Activated T-cell treated with anti-CD3 and anti-CD28 coated beads, Interleukin-2, amount 50 U/mL, for 48 hours (primary cell): ENCODE results near the gene HOXA1.

Experiments used
- DNase-seq, 2 experiments: peaks; one replicate each; pipeline ENCODE4 v3.0.0-alpha.2; 2020

Gene HOXA1

DNA sequence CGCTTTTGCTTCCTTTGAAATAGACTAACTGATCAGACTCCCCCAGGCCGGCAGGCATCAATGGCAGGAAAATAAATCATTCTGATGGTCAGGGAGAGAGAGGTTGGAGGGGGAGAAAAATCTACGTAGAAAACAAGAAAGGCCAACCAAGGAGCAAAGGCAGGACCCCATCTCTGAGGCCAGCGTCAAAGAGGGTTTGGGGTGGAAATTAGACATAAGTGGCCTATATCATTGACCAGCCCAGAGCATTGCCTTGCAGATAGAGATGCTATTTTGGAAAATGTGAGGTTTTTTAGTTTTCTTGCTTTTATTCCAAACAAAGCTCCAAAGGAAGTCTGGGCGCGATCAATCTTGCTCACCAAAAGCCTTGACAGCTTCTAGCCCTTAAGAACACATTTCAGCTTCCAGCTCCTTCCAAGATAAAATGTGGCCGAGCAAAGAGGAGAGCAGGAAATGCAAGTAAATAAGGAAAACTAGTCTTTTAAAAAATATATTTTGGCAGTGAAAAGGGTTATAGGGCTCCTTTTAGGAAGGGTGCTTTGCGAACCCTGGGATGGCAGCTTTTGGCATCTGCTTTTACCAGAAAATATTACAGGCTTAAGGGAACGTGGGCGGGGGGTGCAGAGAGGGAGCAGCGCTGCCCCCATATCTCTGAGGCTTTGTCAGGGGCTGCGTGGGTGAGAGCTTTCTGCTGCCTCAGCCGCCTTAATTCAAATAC lies 8.7 kb upstream of the HOXA1 start:
- DNase-seq: no peak

DNA sequence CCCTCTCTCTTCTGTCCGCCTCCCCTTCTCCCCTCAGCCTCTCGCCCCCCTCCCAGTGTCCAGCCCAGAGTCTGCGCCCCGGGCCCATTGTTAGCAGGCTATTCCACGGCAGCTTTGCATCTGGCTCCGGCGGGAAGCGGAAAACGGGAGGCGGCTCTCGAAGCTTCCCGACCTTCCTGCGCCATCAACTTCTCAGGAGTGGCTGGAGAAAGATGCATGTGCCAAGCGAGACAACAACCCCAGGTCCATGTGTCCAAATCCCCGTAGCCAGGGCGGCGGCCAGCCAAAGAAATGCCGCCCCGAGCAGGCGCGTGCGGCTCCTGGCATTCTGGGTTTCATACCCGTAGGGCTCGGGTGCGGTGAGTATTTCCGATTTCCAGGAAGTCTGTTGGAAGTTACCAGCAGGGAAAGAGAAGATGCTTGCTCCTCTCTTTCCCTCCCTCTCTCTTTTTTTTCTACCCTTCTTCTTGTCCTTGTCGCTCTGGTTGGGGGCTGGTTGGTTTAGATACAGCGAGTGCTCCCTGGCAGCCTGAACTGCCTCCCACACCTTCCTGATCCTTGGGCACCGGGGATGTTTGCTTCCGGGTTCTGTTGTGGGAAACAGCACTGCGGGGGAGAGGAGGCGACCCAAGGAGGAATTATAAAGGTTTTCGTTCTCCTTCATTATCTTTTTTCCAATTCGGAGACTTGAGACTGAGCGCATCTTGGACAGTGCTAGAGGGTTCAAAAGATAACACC lies 7.9 kb upstream of the HOXA1 start:
- no peak for DNase-seq

DNA sequence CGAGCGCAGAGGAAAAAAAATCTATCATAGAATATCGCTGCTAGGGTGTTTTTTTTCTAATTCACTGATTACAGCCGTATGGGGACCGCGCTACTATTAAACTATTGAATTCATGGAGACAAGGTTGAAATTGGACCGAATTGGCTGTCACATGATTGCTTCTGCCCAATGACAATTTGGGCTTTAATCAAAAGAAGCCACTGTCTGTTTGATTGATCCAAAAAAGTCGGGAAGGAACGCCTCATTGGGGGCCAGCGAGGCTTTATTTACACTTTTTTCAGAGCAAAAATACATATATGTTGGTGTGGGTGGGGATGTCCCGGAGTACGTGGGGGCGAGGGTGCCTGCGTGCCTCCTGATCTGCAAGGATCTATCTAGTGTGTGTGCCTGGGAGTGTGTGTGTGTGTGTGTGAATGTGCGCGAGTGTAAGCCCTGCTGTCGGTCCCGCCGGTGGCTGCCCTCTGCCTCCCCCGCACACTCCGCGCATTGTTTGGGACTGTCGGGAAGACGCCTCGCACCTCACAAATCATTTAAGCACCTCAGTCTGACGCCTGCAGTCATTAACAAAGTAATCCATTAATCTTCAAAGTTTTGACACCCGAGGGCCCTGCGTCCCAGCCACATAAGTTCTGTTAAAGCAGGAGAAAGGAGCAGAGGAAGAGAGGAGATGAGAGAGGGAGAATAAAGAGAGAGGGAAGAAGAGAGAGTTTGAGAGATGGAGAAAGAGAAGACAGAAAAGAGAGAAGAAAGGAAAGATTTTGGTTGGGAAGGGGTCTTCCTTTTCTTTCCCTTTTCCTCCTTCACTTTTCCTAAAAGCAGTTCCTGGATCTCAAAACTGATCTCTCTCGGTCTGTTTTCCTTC lies 7.0 kb upstream of the HOXA1 start, which contains the start of gene HOXA2:
TSS of gene HOXA2 (minus strand) at position 103 of the 862 bp plus-strand sequence. CDS start 183 bp downstream, outside the sequence.
- no peak for DNase-seq

DNA sequence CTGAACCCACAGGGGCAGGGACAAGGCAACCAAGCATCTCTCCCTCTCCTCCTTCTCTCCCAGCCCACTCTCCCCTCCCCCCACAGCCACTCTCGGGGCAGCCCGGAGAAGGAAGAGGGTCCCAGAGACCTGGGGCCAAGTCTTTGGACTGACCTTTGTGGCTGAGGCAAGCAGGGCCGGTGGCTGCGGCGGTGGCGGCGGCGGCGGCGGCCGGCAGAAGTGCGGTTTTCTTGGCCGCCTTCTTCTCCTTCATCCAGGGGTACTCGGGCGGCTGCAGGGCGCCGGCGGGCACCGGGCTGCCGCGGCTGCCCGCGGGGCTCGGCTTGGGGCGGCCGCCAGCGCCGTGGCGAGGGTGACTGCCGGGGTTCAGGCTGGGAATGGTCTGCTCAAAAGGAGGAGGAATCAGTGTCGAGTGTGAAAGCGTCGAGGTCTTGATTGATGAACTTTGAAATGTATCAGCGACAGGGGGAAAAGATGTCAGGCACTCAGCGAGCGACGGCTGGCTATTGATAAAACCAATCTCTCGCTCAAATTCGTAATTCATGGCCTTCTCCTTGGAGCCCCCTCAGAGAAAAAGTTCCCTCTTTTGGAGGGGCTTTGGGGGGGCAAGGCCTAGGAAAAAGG lies 6.3 kb upstream of the HOXA1 start:
- no peak for DNase-seq

DNA sequence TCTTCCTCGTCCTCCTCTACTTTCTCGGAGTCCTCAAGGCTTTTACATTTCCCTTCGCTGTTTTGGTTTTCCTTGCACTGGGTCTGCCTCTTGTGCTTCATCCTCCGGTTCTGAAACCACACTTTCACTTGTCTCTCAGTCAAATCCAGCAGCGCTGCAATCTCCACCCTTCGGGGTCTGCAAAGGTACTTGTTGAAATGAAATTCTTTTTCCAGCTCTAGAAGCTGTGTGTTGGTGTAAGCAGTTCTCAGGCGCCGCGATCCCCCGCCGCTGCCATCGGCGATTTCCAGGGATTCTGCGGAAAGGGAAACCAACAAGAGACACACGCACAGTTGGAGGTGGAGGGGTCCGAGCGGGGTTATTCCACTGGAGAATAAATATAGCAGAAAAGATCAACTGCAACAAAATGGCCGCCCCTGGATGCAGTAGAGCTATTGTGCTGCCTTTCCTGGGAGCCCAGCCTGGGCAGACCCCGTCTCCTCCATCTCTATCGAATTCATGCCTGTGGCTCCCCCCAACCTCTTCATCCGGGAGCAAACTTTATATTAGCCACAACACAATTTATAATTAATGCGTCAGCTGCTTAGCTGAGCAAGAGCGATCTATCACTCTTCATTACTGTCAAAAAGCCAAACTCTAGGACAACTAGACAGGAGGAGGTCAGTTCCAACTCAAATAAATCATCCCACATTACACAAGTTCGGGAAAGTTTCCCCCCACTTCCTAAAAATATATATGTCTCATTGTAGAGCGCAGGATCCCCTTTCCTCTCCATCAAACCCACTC lies 5.6 kb upstream of the HOXA1 start:
- no peak for DNase-seq

DNA sequence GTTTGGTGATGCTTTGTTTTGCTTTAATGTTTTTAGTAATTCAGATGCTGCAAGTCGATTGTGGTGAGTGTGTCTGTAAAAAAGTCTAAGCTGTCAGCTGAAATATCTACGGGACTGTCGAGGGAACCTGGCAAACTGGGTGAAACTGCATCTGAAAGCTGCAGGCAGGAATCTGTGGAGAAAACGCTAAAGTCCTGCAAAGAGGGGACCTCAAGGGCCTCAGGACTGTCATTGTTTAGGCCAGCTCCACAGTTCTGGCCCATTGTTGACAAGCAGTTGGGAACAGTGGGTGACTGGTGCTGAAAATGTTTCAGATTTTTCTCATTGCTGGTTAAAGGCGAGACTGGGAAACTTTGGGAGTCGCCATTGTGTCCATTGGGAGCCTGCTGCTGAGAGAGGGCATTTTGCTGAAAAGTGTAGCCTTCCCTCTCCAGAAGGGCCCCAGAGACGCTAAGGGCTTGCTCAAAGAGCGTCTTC lies 4.9 kb upstream of the HOXA1 start:
- no peak for DNase-seq

DNA sequence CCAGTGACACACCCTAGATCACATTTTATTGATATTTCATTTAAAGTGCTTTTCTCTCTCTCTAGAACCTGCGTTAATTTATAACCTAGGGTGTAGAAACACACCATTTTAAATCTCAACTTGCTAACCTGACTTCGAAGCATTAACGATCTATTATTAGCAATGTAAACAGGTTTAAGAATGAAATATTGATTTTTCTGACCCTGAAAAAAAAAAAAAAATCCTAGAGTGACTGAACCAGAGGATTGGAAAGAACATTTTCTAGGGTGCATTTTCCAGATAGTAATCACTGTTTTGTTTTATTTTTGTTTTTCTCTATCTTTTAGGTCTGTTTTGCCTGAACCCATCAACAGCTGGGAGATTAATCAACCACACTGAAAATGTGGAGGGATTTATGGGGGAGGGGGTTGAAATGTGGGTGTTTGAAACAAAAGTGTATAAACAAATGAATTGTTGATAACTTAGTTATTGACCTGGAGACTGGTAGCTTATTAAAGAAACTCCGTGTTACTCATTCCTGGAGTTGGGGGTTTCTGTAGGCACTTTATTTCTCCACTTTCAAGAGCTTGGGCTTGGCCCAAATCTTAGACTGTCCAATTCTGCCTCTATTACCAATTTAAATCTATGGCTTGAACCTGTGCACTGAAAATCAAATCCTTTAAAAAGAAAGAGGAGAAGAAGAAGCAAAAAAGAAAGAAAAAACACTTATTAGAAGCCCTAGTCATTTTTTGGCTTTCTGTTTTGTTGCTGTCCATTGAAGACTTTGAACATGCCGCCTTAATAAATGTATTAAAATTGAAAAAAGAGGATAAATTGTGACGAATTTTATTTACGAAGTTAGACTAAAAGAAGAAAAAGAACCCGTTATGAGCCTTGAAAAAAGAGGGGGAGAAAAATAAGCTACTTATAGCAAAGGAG lies 3.9 kb upstream of the HOXA1 start:
- DNase-seq: no peak

DNA sequence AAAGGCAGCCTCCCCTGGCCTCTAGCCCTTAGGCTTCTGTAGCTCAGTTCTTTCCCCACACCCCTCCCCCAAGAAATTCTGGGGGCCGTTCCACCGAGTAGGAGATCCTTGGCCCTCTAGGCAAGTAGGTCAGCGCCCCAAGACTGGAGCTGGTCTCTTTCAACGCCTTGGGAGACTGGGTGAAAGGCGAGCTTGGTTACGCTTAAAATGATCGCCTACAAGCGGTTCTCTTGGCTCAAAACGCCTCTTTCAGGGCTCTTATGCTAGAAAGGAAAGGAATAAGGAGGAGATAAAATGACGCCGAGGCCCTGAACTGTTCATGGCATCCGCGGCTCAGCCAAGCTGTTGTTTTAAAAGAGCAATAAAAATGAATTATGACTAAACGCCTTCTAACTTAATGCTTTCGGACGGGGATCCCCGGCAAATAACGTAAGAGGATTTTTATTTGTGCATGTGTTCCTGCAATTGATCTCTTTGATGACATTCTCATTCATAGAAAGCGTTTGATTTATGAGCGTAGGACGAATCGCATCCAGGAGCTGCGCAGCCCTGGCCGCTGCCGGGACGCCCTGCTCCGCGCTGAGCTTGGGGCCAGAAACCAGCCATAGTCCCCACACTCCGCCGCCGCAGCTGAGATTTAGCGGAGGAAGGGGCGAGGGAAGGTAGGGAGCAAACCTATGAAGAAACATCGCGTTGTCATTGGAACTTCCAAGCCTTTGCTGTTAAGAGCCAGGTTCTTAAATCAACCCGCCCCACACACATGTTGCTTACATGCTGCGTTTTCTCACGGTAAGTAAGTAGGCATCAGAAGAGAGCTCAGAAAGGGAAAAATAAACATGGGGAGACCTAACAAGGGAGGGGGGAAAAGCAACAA lies 3.0 kb upstream of the HOXA1 start:
- no peak for DNase-seq

DNA sequence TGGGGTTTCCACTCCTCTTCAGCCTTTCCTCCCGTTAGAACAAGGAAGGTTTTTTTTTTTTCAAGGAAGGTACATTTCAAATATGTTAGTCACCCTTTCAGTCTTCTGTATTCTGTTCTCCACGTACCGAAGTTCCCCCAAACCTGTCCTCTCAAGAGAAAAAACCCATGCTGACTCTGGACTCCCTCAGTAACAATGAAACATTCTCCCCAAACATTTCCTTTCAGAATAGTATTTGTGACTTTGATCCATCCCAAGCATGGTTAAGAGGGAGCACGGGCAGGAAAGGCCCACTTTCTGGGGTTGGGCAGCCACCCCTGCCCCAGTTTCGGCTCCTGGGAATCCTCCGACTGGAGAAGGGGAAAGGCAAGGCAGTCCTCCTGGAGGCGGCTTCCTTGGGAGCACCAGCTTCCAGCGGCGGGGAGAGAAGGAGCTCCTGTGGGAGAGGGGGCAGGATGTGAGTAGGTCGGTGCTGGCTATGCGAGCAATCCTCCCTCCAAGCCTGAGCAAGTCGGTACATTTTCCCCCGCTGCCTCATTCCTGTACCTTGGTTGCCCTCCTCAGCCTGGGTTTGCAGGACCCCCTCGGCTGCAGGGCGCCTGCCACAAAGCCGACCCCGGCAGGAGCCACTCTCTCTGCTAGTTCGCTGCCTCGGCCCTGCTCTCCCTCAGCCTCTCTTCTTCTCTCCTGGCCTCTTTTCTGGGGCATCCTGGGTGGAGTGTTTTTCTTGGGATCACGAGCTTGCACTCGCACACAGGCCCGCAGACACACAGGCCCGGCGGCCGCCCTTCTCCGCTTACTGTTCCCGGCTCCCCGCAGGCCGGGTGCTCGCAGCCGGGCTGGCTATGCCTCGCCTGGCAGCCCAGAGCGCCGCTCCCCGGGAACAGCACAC lies 2.1 kb upstream of the HOXA1 start:
- no peak for DNase-seq

DNA sequence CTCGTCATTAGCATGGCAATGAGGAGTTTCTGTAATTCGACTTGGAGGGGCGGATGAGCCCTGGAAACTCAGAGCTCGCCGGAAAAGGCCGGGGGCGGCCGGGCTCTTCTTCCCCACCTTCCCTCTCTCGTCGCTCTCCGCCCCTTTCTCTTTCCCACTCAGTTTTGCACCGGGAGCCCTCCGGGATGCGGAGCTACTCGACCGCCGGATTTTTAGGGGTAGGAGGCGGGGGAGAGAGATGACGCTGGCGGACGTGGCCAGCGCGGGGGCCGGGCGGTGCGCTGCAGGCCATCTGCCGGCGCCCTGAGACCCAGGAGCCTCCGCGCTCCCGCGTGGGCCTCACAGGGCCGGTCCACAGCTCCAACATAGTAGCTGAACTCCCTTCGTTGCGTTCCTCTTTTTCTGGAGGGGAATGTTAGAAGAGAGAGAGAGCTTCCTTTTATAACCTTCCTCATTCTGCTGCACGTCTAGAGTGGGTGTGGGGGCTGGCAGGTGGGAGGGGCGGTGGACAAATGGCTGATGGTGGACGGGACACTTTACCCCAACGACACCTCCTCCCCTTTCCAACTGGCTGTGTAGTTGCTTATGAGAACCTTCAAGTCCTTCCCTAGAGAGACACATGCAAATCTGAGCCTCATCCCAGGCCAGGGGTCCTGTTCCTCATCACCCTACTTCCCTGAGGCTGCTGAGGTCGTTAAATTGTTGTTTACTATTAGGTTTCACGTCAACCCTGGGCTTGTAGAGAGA lies 1.1 kb upstream of the HOXA1 start:
- no peak for DNase-seq

DNA sequence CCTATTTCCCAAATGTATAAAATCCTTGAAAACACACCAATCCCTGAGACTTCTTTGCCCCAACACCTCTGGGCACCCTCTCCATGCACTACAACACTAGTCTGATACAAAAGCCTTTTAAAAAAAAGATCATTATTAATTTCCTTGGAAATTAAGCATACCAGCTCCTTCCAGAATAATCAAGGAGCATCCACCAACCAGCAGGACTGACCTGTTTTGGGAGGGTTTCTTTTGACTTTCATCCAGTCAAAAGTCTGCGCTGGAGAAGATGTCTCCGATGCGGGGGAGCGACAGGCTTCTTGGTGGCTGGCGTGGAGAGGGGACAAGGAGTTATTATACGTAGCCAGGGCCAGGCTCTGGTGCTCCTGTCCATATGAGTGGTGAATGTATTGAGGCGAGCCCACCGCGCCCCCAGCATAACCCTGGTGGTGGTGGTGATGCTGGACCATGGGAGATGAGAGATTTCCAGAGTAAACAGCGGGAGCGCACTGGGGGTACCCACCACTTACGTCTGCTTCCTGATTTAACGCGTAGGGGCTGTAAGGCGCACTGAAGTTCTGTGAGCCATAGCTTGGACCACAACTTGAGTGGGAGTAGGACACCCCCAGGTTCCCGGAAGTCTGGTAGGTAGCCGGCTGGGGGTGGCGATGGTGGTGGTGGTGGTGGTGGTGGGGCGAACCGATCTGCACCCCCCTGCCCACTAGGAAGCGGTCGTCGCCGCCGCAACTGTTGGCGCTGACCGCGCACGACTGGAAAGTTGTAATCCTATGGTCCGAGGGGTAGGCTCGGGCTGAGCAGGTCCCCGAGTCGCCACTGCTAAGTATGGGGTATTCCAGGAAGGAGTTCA lies 527 bp downstream of the HOXA1 start:
- DNase-seq: no peak

DNA sequence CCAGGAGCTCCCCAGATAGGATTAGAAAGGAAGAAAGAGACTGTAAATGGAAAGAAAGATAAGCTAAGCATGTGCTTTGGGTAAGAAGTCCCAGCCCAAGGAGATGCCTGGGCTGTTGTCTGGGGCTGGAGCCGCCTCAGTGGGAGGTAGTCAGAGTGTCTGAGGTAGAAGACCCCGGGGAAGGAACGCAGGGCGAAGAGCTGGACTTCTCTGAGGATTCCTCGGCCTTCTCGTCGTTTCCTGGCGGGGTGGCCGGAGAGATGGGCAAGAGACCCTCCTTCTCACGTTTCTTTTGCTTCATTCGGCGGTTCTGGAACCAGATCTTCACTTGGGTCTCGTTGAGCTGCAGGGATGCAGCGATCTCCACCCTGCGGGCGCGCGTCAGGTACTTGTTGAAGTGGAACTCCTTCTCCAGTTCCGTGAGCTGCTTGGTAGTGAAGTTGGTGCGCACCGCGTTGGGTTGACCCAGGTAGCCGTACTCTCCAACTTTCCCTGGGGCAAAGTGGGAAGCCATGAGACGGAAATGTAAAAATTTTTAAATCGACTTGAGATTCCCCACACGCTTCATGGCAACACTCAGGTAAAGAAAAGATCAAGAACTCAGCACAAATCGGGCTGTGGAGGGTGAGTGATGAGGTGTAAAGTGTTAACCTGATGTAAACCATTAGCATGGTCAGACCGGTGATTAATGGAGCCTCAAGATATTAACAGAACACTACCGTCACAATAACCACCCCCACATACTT lies 1.3 kb downstream of the HOXA1 start:
- no peak for DNase-seq

DNA sequence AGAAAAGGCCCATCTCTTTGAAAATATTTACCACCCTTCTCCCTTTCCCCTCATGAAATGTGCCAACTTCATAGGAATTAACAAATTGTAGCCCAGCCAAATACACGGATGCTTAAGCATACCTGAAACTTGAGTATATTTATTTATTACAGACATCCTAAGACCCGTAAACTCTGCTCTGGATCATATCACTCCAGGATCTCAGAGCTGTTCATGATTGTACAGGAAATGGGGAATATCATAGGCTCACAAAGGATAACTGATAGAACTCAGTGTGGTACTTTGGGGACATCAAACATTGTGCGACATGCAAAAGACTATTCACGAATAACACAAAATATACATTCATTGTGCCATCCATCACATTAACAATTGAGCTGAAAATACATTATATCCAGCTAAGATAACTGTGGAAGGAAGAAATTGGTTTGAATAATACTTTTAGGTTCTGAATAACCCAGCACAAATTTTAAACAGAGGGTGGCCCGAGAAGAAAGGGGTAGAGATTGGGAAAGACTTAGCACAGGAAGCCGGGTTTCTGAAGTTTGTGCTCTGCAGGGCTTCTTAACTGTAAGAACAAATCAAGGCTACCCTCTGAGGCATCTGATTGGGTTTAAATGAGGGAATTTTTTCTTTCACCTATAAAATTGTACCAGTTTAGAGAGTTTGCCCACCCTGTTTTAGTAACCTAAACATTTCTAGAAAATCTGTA lies 2.5 kb downstream of the HOXA1 start:
- no peak for DNase-seq

DNA sequence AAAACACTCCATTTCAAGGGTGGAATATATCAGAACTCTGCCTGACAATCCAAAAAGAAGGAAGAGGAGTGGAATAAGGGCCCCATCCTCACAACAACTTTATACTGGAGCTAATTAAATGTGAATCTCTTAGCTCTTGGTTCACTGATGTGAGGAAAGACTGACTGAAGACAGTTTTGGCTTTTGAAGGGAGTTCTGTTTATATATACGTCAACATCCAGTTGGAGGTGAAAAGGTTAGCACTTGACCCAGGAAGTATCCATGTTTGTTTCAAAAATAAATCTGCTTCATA lies 3.0 kb downstream of the HOXA1 start:
- DNase-seq: no peak

DNA sequence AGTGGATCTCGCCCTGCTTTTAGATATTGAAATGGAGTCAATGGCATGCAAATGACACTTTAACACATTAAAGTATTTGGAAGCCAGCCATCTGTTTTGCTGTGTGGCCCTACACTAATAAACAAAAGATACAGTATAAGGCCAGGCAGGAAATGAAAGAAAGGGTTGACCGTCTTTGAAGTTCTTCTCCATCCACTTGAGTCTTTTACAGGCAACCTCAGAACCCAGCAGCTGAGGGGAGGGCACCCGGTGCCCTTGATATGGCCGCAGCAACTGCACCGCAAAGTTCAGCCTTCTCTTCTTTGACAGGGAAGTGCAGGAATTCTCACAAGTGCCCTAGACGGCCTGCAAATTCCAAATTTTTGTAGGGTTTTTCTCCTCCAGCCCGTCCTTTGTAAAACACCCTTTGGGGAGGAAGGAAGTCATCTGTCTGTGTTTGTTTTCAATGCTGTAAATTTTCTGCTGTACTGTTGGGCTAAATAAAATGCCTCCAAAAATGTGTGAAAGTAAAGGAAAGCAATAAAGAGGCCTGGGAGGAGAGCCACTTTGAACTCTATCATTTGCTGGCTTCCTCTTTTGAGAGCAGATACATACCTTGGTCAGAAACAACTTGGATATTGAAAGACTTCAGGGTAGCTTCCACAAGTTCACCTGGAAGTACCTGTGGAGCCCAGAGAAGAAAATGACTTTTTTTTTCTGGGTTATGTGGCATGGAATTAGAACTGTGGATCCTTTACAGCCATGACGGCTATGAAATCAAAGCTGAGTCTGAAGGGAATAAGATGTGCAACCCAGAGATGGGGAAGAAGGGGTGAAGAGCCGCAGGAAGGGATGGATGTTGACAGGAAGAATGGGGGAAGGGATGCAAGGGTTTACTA lies 3.6 kb downstream of the HOXA1 start:
- DNase-seq: no peak
